ENCODE measurements around the gene SATB1. TPM values are rescaled to one million over a fixed set of nuclear protein-coding genes. Genes with fewer than 3 reads are reported as not detected.

The SATB1 gene
- polyA plus RNA-seq, 1 experiment = 10.8 TPM

- Histone ChIP-seq H3K4me3 (ENCODE audit: low read depth, low read length) (no peak overlapping the region), H3K36me3 (ENCODE audit: control insufficient read depth, insufficient read depth, low read length) (no peaks in the 10 kb centered on the region), H3K27me3 (ENCODE audit: control insufficient read depth, insufficient read depth, low read length) (no peaks in the 10 kb centered on the region)
- no peak for TF ChIP-seq CTCF (IDR thresholded peaks at IDR 0.05; ENCODE audit: insufficient read depth, low read depth, low read length)
- no peak for DNase-seq (ENCODE audit: low read depth)
- ChIA-PET POLR2A (no interaction called here), CTCF (no interaction called here)
These were observed 31.2 kb downstream of the SATB1 start for GRCh38 chr3:18393906-18394305.

GRCh38 chr3:18390024-18390660 is 35.0 kb downstream of the SATB1 start:
- H3K4me3 ChIP-seq (ENCODE audit: low read depth, low read length) = no peak overlapping the region
- no peak for TF ChIP-seq CTCF (IDR thresholded peaks at IDR 0.05; ENCODE audit: insufficient read depth, low read depth, low read length)
- H3K27me3 ChIP-seq (ENCODE audit: control insufficient read depth, insufficient read depth, low read length) = no peaks in the 10 kb centered on the region
- H3K36me3 ChIP-seq (ENCODE audit: control insufficient read depth, insufficient read depth, low read length) = no peaks in the 10 kb centered on the region
- ChIA-PET CTCF (interaction anchor here (0.6 to 2.9 kb wide), 6 partner anchors 9 to 549 kb away, joined by 3 to 11 read pairs (median 8); no protein-coding TSS in a partner anchor), POLR2A (interaction anchor here (0.7 kb wide), 1 partner anchor 510 kb away, joined by 3 read pairs; no protein-coding TSS in a partner anchor)
- DNase-seq (ENCODE audit: low read depth) = no peak

GRCh38 chr3:18389108-18389733 is 35.9 kb downstream of the SATB1 start:
- Histone ChIP-seq H3K4me3 (ENCODE audit: low read depth, low read length) (no peak overlapping the region), H3K36me3 (ENCODE audit: control insufficient read depth, insufficient read depth, low read length) (no peaks in the 10 kb centered on the region), H3K27me3 (ENCODE audit: control insufficient read depth, insufficient read depth, low read length) (no peaks in the 10 kb centered on the region)
- CTCF ChIA-PET = interaction anchor here (0.6 to 2.9 kb wide), 9 partner anchors 9 to 1762 kb away, joined by 3 to 11 read pairs (median 4); no protein-coding TSS in a partner anchor
- POLR2A ChIA-PET = no interaction called here
- peak; percentile 64 for TF ChIP-seq CTCF (IDR thresholded peaks at IDR 0.05; ENCODE audit: insufficient read depth, low read depth, low read length)
- no peak for DNase-seq (ENCODE audit: low read depth)

- H3K4me3 ChIP-seq (ENCODE audit: low read depth, low read length) = no peak overlapping the region
- no peak for TF ChIP-seq CTCF (IDR thresholded peaks at IDR 0.05; ENCODE audit: insufficient read depth, low read depth, low read length)
- DNase-seq (ENCODE audit: low read depth) = no peak
- ChIA-PET CTCF (interaction anchor here (1.5 to 1.6 kb wide), 2 partner anchors 15 to 492 kb away, joined by 4 to 5 read pairs; no protein-coding TSS in a partner anchor), POLR2A (no interaction called here)
- H3K36me3 ChIP-seq (ENCODE audit: control insufficient read depth, insufficient read depth, low read length) = no peaks in the 10 kb centered on the region
- no peaks in the 10 kb centered on the region for H3K27me3 ChIP-seq (ENCODE audit: control insufficient read depth, insufficient read depth, low read length)
These were observed 38.8 kb downstream of the SATB1 start for GRCh38 chr3:18386274-18386890.

- CTCF ChIA-PET = interaction anchor here (1.6 kb wide), 1 partner anchor 491 kb away, joined by 5 read pairs; no protein-coding TSS in a partner anchor
- no peaks in the 10 kb centered on the region for H3K27me3 ChIP-seq (ENCODE audit: control insufficient read depth, insufficient read depth, low read length)
- DNase-seq (ENCODE audit: low read depth) = no peak
- no peak overlapping the region for H3K4me3 ChIP-seq (ENCODE audit: low read depth, low read length)
- H3K36me3 ChIP-seq (ENCODE audit: control insufficient read depth, insufficient read depth, low read length) = no peaks in the 10 kb centered on the region
- POLR2A ChIA-PET = no interaction called here
- no peak for TF ChIP-seq CTCF (IDR thresholded peaks at IDR 0.05; ENCODE audit: insufficient read depth, low read depth, low read length)
These were observed 39.4 kb downstream of the SATB1 start for GRCh38 chr3:18385706-18386105.
